GM18873 (cell line): ENCODE data around the gene TMEM270.
"Not testable (repeated sequence)": the region's sequence is repeated elsewhere in the genome, so short reads cannot be mapped to it uniquely, and the experiment has no call there.

Experiments used
- ATAC-seq: cut with Tn5 transposase; IDR thresholded peaks from one replicate; pipeline ENCODE4 v1.9.1; 2021; ENCODE audit warnings: mild to moderate bottlenecking, moderate library complexity, moderate number of reproducible peaks; ENCODE audit not compliant: unreplicated experiment, low FRiP score

Gene TMEM270

DNA sequence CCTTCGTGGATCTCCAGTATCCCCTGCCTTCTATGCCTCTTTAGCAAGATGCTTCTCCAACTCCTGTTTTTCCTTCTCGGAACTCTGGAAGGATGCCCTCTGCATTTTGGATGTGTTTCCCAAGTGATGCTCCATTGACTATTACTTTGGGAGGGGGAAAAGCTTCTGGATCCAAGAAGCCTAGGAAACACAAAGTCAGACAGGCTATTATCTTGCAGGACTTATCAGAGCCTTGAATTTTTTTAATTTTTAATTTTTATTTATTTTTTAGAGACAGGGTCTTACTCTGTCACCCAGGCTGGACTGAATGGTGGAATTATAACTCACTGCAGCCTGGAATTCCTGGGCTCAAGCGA lies 21.1 kb downstream of the TMEM270 start:
- ATAC-seq, result no peak

DNA sequence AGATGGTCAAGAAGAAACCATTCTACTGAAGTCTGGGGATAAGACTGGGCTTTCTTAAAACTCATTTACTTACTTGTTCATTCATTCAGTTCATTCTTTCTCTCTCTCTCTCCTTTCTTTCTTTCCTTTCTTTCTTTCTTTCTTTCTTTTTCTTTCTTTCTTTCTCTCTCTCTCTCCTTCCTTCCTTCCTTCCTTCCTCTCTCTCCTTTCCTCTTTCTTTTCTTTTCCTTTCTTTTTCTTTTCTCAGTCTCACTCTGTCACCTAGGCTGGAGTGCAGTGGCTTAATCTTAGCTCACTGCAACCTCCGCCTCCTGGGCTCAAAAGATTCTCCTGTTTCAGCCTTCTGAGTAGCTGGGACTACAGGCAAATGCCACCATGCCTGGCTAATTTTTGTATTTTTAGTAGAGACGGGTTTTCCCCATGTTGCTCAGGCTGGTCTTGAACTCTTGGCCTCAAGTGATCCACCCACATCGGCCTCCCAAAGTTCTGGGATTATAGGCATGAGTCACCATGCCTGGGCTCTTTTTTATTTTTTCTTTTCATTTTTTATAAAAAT lies 24.0 kb downstream of the TMEM270 start:
- not testable (repeated sequence) for ATAC-seq

DNA sequence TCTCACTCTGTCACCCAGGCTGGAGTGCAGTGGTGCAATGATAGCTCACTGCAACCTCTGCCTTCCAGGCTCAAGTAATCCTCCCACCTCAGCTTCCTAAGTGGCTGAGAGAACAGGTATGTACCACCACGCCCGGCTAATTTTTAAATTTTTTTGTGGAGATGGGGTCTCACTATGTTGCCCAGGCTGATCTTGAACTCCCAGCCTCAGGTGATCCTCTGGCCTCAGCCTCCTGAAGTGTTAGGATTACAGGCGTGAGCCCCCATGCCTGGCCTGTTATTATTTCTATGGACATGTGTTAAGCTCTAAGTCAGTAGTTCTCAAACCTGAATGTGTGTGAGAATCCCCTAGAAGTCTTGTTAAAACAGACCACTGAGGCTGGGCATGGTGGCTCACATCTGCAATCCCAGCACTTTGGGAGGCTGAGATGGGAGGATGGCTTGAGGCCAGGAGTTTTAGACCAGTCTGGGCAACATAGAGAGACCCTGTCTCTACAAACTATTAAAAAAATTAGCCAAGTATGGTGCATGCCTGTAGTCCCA lies 24.5 kb downstream of the TMEM270 start:
- no peak for ATAC-seq

DNA sequence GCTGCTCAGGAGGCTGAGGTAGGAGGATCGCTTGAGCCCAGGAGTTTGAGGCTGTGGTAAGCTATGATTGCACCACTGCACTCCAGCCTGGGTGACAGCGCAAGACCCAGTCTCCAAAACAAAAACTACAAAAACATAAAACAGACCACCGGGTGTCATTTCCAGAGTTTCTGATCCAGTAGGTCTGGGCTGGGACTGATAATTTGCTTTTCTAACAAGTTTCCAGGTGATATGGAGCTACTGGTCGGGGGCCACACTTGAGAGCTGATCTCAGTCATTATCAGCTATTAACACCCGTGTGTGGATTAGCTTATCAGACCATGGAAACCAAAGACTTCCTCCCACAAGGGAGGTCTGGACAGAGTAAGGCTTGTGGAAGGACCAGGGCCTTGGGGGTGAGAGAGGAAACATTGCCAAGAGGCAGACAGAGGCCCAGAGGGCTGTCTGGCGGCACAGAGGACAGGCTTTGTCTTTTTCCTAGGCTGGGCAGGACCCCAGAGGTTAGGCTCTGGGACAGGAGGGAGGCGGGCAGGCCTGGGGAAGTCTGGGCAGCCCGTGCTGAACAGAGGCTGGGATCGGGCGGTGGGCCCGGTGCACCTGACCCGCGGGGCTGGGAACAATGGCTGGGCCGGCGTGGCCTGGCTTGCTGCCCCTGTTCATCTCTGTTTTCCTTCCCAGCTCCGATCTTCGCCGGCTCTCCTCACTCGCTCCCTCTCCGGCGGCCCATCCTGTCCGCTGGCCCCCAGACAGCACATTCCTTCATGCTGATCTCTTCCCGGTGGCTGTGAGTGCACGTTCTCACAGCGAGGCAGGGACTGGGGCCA lies 25.2 kb downstream of the TMEM270 start:
- ATAC-seq, result no peak

DNA sequence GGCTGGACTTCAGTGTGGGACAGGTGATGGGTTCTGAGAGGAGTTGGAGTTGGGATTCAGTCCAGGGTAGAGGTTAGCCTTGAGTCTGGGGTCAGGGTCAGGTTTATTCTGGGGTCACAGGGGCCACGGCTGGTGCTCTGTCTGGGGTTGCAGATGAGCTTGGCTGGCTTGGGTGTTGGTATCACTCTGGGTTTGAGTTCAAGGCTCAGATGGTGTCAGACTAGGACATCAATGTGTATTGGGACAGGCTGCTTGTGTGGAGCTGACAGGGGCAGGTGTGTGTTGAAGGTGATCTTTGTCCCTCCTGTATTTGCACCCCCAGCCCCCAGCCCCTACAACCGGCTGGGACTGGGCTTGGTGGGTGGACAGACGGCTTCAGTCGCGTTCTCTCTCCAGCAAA lies 26.8 kb downstream of the TMEM270 start:
- ATAC-seq, result no peak

DNA sequence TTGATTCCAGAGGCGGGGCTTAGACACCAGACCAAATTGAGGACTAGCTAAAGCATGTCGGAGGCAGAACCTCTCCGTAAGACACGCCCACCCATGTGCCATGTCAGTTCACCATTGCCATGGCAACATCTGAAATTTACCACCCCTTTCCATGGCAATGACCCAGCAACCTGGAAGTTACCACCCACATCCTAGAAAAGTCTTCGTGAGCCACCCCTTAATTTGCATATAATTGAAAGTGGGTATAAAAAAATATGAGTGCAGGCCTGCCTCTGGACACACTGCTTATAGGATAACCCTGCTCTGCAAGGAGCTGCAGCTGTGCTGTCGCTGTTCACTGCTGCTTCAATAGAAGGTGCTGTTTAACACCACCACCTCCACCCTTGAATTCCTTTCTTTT lies 28.0 kb downstream of the TMEM270 start:
- ATAC-seq, result no peak

DNA sequence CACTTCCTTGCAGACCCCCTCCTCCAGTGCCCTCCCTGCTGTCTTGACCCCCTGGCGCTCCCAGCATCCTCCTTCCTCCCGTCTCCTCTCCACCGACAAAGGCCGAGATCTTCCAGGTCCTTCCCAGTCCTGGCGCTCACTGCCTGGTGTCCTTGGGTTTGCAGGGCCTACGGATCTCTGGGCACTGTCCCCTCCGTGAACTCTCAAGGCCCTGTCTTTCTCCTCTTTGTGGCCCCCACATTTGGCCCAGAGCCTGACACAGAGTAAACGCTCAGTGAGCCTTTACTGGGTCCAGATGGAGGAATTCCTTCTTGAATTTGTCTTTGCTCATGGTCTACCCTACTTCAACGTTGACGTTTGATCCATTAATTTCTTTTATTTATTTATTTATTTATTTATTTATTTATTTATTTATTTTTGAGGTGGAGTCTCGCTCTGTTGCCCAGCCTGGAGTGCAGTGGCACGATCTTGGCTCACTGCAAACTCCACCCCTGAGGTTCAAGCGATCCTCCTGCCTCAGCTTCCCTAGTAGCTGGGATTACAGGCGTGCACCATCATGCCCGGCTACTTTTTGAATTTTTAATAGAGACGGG lies 29.7 kb downstream of the TMEM270 start:
- ATAC-seq, result no peak

DNA sequence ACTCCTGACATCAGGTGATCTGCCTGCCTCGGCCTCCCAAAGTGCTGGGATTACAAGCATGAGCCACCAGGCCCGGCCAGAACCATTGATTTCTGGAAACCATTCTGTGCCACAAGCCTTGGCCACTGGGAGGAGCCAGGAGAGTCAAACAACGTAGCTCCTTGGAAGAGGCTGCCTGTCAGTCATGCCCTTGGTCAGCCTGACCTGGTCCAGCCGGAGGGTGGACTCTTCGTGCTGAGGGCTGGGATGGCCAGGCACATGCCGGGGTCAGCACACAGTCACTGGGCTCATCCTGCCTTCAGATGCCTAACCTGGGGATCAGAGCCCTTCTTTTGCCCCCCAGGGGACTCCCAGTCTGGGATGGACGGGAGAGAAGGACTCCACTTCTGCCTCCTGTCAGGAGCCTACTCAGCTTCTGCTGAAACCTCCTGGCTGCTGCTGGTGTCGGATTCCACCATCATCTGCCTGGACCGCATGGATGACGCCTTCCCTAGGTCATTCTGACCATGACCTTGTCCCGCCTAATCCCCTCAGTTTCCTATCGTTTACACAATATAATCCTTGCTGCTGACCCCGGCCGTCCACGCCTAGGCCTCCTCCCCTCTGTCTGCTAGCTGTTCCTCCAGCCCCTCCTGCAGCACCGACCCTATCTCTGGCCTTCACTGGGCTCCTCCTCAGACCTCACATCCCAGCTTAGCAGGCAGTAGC lies 30.4 kb downstream of the TMEM270 start:
- ATAC-seq, result no peak

DNA sequence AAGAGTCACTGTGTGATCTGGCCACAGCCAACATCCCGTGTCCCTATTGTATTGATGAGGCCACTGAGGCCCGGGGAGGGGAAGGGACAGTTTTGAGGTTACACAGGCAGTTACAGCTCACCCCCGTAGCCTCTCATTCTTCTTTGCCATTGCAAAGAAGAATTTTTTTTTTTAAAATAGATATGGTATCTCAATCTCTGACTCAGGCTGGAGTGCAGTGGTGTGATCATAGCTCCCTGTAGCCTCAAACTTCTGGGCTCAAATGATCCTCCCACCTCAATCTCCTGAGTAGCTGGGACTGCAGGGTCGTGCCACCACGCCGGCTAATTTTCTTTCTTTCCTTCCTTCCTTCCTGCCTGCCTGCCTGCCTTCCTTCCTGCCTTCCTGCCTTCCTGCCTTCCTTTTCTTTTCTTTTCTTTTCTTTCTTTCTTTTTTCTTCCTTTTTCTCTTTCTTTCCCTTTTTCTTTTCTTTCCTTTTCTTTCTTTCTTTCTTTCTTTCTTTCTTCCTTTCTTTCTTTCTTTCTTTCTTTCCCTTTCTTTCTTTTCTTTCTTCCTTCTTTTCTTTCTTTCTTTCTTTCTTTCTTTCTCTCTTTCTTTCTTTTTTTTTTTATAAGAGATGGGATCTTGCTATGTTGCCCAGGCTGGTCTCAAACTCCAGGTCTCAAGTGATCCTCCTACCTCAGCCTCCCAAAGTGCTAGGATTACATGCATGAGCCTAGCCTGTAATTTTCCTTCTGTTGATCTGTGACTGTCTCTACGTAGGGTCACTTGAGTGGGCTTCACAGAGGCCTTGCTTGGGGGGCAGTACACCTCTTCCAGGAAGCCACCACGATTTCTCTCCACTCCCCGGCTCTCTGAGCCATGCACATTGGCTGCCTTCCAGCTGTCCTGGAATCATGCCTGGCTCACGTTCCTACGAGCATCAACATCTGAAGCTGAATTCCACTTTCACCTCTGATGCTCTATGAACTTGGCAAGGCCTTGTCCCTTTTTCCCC lies 31.3 kb downstream of the TMEM270 start:
- no peak for ATAC-seq

DNA sequence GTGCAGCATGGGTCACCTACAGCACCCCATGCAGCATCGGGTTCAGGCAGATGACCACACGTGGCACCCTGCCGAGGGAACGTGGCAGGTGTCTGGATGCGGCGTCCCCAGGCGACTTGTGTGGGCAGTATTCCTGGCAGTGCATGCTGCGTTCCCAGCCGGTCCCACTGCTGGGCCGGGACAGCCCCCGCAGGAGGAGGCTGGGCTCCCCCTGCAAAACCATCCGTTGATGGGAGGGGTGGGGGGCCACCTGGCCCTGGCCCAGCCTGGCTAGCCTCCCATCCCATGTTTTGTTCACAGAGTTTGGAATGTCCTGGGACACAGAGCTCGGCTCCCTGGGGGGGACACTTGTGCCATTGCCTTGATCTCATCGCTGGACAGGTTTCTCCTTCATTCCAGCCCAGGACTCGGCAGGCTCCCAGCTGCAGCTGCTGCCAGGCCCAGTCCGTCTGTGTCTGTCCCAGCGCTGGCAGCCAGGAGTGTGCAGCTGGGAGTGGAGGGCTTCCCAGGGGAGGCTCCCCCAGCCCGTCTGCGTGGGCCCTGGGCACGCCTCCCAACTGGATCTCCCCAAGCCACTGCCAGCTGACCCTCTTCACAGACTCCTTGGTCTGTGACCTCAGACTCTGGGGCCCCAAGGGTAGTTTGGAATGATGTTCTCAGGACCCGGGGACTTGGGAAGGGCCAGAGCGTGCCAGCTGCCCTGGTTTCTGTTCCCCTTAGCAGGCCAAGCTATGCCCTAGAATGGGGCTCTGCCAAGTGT lies 32.6 kb downstream of the TMEM270 start:
- ATAC-seq, result no peak

DNA sequence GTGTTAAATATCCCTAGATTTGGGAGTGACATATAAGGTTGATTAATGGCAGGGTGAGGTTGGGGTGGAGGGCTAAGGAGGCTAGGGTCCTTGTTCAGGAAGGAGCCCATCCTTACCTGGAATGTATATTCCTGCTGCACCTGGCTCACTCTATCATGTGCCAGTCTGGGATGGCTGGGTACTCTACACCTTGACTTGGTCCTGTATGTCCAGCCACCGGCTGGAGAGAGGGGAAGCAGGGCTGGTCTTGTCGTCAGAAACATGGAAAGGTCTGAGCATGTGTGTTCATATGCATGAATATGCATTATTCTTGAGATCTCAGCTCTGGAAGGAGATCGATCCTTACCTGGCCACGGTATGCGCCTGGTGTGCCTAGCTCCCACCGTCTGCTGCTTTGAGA lies 33.2 kb downstream of the TMEM270 start:
- no peak for ATAC-seq

DNA sequence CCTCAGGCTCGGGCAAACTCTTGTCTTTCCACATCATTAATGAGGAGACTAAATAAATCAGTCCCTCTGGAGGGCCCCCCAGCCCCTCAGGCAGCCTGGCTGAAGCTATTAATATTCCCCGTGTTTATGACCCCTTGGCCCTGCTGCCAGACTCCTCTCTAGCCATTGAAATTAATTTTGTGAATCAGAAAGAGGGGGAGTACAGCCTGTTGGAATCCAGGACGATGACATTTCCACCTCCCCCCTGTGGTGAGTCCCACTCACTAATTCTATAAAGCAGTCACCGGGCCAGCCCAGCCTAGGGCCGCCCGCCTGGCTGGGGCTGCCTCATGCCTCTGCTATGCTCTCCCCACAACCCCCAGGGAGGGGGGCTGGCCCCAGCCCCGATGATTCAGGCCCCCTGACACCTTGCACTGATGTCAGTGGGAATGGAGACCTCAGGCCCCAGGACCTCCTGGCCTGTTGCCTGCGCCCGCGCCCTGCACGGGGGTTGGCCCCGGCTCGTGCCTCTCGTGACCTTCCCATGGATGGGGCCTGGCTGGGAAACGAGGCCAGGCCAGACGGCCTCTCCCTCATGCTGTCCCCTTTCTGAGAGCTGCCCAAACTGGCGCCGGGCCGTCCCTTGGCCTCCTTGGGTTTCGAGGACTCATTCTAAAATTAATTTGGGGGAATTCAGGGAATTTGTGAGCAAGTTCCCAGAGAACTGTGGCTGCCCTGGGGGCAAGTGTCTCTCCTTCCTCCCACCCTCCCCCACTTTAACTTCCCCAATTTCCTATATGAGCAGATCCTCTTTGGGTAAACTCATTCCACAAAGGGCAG lies 34.0 kb downstream of the TMEM270 start:
- no peak for ATAC-seq

DNA sequence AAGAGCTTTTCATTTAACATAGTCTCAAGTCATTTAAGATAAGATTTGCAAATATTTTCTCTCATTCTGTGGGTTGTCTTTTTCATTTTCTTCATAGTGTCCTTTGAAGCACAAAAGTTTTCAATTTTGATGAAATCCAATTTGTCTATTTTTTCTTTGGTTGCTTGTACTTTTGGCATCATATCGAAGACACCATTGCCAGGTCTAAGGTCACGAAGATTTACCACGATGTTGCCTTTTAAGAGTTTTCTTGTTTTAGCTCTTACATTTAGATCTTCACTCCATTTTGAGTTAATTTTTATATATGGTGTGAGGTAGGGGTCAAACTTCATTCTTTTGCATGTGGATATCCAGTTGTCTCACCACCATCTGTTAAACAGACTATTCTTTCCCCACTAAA lies 34.7 kb downstream of the TMEM270 start:
- no peak for ATAC-seq

DNA sequence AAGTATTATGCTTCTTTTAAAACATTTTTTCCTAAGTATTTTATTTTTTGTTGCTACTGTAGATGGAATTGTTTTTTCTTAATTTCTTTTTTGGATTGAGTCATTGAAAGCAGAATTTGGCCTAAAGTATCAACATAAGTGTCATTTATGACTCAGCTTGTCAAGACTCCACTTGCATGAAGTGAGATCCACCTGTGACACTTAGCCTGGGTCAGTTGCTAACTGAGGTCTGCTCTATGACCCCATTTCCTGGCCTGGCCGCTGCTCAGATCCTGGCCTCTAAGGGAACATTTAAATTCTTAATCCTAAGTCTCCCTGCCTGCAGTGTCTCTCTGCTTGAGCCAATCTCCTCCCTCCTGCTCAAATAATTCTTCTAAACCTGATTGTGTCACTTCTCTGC lies 35.5 kb downstream of the TMEM270 start:
- no peak for ATAC-seq

DNA sequence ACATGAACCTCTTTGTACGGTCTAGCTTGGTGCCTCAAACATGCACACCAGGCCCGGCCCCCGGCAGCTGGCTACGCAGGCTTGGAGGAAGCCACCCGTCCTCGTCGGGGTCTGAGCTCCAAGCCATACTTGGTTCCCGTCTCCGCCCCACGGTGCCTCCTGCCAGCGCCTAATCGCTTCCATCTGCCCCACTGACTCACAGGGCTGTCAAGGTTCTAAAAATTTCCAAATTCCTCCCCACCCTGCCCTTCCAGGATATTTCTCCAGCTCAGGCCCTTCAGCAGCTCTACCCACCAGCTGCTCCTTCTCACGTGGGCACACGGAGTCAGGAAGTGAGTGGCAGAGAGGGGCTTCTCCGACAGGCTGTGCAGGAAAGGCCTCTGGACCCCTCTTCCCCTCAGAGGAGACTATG lies 38.8 kb downstream of the TMEM270 start:
- no peak for ATAC-seq

DNA sequence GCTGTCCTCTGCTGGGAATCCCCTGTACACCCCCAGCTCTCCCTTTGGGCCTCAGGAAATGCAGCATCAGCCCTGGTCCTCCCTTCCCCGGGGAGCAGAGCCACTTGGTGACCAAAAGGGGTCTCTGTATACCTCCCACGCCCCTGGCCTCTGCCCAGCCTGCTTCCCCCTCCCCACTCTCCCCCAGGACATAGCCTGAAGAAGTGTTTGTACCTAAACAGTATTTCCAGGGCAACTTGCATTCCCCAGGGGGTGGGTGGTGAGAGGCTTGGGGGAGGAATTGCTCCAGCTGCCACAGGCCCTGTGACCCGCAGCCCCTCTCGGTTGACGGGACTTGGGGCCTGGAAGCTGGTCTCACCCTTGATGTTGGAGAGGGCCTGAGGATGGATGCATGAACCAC lies 39.3 kb downstream of the TMEM270 start:
- ATAC-seq, result no peak

DNA sequence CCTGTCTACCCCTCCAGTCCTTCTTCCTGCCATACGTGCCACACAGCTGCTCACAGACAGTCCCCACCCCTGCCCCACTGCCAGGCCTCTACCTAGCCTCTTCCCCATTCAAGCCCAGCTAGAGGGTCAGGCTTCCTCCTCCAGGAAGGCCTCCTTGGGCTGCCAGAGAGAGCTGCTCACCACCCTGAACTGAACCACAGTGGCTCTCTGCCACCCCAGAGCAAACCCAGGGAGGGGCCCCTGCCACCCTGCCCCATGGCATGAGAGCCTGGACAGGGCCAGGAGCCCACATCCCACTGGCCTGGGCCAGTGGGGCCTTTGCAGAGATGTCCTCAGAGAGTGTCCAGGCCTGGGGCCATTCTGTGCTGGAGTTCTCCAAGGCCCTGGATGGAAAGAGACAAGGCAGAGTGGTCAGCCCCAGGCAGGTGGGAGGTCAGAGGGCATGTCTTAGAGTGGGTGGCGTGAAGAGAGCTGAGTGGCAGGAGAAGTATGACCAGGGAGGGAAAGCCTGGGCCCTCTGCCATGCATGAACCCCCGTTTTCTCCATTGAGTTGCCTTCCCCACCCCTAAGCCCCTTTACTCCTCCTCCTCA lies 40.4 kb downstream of the TMEM270 start:
- ATAC-seq, result no peak
